GM12878 (cell line): ENCODE data around the gene TMEM52B. TPM values are rescaled to one million over a fixed set of nuclear protein-coding genes. Genes with fewer than 3 reads are reported as not detected.

Experiments used
- ATAC-seq: fragments of 200-7000 bp; cut with Tn5 transposase; 3 replicates; pipeline ENCODE4 v1.9.1; 2020; ENCODE audit warnings: mild to moderate bottlenecking, moderate library complexity
- BruUV-seq: library from RNA; stranded (reverse); fragments of 400-500 nt; replicated peaks from 2 replicates; lab custom pipeline; 2021; lab: Mats Ljungman, UMichigan
- CTCF ChIA-PET: fragments of 300-600 bp; sonication (Branson Sonifier 250); formaldehyde crosslinking; extraction: SDS; loops from one replicate; lab custom pipeline; 2021; ENCODE audit warnings: inconsistent platforms; lab: Yijun Ruan, JAX
- POLR2A ChIA-PET: fragments of 350-600 bp; formaldehyde crosslinking; extraction: SDS; loops from one replicate; lab custom pipeline; 2021; ENCODE audit warnings: inconsistent platforms; lab: Charles Lee
- RAD21 ChIA-PET: fragments of 300-600 bp; sonication (Branson Sonifier 250); formaldehyde crosslinking; loops from one replicate; lab custom pipeline; 2023; ENCODE audit warnings: antibody characterized with exemption; ENCODE audit not compliant: unreplicated experiment; lab: Charles Lee
- SMC1A ChIA-PET: fragments of 300-600 bp; sonication (Branson Sonifier 250); formaldehyde crosslinking; loops from one replicate; lab custom pipeline; 2023; ENCODE audit not compliant: unreplicated experiment, uncharacterized antibody; lab: Charles Lee
- DNase-seq: peaks from one replicate; pipeline ENCODE4 v3.0.0-alpha.2; 2011; ENCODE audit warnings: low read depth, low spot score
- FAIRE-seq: peaks from 3 replicates; lab custom pipeline; 2011; peaks lifted over from hg19 to GRCh38; lab: Jason Lieb, UNC
- H2AFZ ChIP-seq: 2 replicates; pipeline ENCODE4 v1.6.0; 2011; ENCODE audit warnings: low read depth, low read length, control low read depth; ENCODE audit not compliant: control insufficient read depth
- H3K27ac ChIP-seq: 2 replicates; pipeline ENCODE4 v1.5.1; 2011; ENCODE audit warnings: control low read depth; ENCODE audit not compliant: control insufficient read depth, insufficient read depth
- H3K27me3 ChIP-seq, 2 experiments: replicated peaks in 1 of 2; 2 replicates each; pipeline versions ENCODE4 v1.6.0 to v1.6.1; 2011; ENCODE audit warnings: low read length in 1 of 2; ENCODE audit not compliant: control insufficient read depth in 2 of 2, insufficient read depth in 2 of 2
- H3K36me3 ChIP-seq, 2 experiments: 2 replicates each; pipeline ENCODE4 v1.5.1; 2011; ENCODE audit warnings: low read length in 1 of 2; ENCODE audit not compliant: control insufficient read depth in 2 of 2, insufficient read depth in 2 of 2
- H3K4me1 ChIP-seq: 2 replicates; pipeline ENCODE4 v1.6.1; 2011; ENCODE audit warnings: mild to moderate bottlenecking, low read length, moderate library complexity, mixed read lengths; ENCODE audit not compliant: control insufficient read depth, insufficient read depth
- H3K4me2 ChIP-seq: 2 replicates; pipeline ENCODE4 v1.6.0; 2011; ENCODE audit warnings: control low read depth; ENCODE audit not compliant: control insufficient read depth, insufficient read depth
- H3K4me3 ChIP-seq: fragments of 200-600 bp; sonication (generic); 2 replicates; pipeline ENCODE4 v1.5.1; 2016
- H3K79me2 ChIP-seq: 2 replicates; pipeline ENCODE4 v1.6.0; 2011; ENCODE audit warnings: low read length; ENCODE audit not compliant: control insufficient read depth, insufficient read depth
- H3K9ac ChIP-seq: 2 replicates; pipeline ENCODE4 v1.8.0; 2011; ENCODE audit warnings: low read length, control low read depth, mixed read lengths; ENCODE audit not compliant: control insufficient read depth, insufficient read depth
- H3K9me3 ChIP-seq: replicated peaks from 3 replicates; pipeline ENCODE4 v1.5.1; 2011; ENCODE audit warnings: mild to moderate bottlenecking, low read length; ENCODE audit not compliant: control insufficient read depth, insufficient read depth
- H4K20me1 ChIP-seq: 2 replicates; pipeline ENCODE4 v1.6.0; 2011; ENCODE audit not compliant: control insufficient read depth, insufficient read depth
- RELA ChIP-seq: fragments of 450-650 bp; IDR thresholded peaks from 2 replicates; pipeline ENCODE4 v1.8.0; 2014; ENCODE audit warnings: borderline replicate concordance; ENCODE audit not compliant: partially characterized antibody
- SMAD1 ChIP-seq: fragments of 450-650 bp; IDR thresholded peaks from 2 replicates; pipeline ENCODE4 v1.6.1; 2018; ENCODE audit warnings: mild to moderate bottlenecking, low read depth; ENCODE audit not compliant: partially characterized antibody
- SREBF1 ChIP-seq: IDR thresholded peaks from 2 replicates; pipeline ENCODE4 v1.6.1; 2012; ENCODE audit warnings: mild to moderate bottlenecking, low read length
- TARDBP ChIP-seq: IDR thresholded peaks from 2 replicates; pipeline ENCODE4 v1.6.1; 2016; ENCODE audit warnings: borderline replicate concordance
- TCF12 ChIP-seq: IDR thresholded peaks from 2 replicates; pipeline ENCODE4 v1.6.1; 2011; ENCODE audit warnings: low read depth, mild to moderate bottlenecking, low read length
- YY1 ChIP-seq: IDR thresholded peaks from 2 replicates; pipeline ENCODE4 v1.6.1; 2011; ENCODE audit warnings: low read depth, mild to moderate bottlenecking, low read length
- WGBS: methylation state at CpG from one replicate; pipeline ENCODE4 v1.1.6; 2016; ENCODE audit warnings: low lambda C conversion rate; ENCODE audit not compliant: insufficient replicate concordance, insufficient coverage; ENCODE audit errors: missing lambda C conversion rate; 5-methylcytosine and 5-hydroxymethylcytosine counted together
- in situ Hi-C: fragments of 300-500 bp; cut with MboI; formaldehyde crosslinking; loops from 9 replicates; pipeline ENCODE4 v1.14.3; 2018; ENCODE audit warnings: mixed read lengths
- intact Hi-C: fragments of 100-400 bp; cut with micrococcal nuclease; formaldehyde crosslinking; loops from one replicate; pipeline ENCODE4 v1.14.2; 2022; ENCODE audit not compliant: unreplicated experiment
- polyA plus RNA-seq, 11 experiments: library from polyadenylated mRNA; depleted of rRNA in 4 of 11; unstranded in 6 of 11; stranded (reverse) in 5 of 11; fragments of >200 nt; fragmentation: Nextera tagmentation in 4 of 11; fragmentation: Illumina TruSeq in 1 of 11; extraction: Ambion mirVana in 4 of 11; extraction: Trizol in 1 of 11; gene quantifications; 1 replicate in 1 of 11; 2 replicates in 10 of 11; pipeline versions ENCODE4 v1.2.1 to v1.2.3, GENCODE V29; 2011 to 2016; ENCODE audit warnings: inconsistent platforms in 2 of 11, missing spikeins in 2 of 11, low read depth in 1 of 11
- total RNA-seq, 4 experiments: library from RNA; depleted of rRNA in 3 of 4; stranded (reverse); fragments of >200 nt in 3 of 4; fragmentation: Illumina TruSeq in 1 of 4; extraction: Trizol in 1 of 4; gene quantifications; 2 replicates each; pipeline versions ENCODE4 v1.2.1 to v1.2.3, GENCODE V29; 2013 to 2021
- TF ChIP-seq, protein P1 (sequence below): fragments of 450-650 bp; IDR thresholded peaks from 2 replicates; pipeline ENCODE4 v1.6.1; 2017; ENCODE audit warnings: antibody characterized with exemption, mild to moderate bottlenecking, moderate library complexity
- TF ChIP-seq, protein P2 (sequence below): IDR thresholded peaks from 2 replicates; pipeline ENCODE4 v1.6.1; 2011; ENCODE audit warnings: low read depth, low read length, improper control_type of control experiment, borderline replicate concordance

Gene TMEM52B
- total and polyA plus RNA-seq, 10 of the 15 experiments (the other 5 are each of a cell fraction or from before 2014, with no cell fraction given), result not detected

DNA sequence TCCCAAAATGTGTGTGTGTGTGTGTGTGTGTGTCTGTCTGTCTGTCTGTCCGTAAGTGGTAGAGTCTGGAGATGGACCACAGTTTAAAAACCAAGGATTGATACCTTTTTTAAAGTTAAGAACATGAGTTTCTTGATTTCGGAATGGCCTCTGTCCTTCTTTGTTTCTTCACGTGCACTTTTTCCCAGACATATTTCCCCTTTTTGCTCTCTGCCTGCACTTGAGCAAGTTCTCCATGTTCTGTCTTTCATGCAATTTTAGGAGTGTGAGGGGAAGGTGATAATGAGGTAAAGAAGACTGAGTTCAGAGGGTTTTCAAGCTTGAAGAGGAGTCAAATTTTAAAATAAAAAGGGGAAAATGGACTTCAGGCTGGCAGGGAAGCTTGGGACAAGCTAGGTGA, 19.6 kb upstream of the TMEM52B start:
- intact Hi-C loops (no loop called here), in situ Hi-C loops (no loop called here)
- SMC1A ChIA-PET, result interaction anchor here (0.9 kb wide), 1 partner anchor 590 kb away, joined by 4 read pairs; no protein-coding TSS in a partner anchor
- BruUV-seq, result no TSS peak
- Histone ChIP-seq H3K36me3 (no peaks in the 10 kb centered on the region), H3K27ac (no peak overlapping the region), H3K79me2 (no peaks in the 10 kb centered on the region), H3K9me3 (no peaks in the 10 kb centered on the region), H2AFZ (no peak overlapping the region), H3K4me3 (no peak overlapping the region), H4K20me1 (no peaks in the 10 kb centered on the region), H3K4me2 (no peak overlapping the region), H3K27me3 (no peaks in the 10 kb centered on the region), H3K9ac (no peak overlapping the region), H3K4me1 (peaks cover 7% of the 10 kb centered on the region; the same call in 1 of the 2 replicates)
- FAIRE-seq, result no peak
- TF ChIP-seq SREBF1 (no peak), TARDBP (no peak), TCF12 (no peak), RELA (no peak), YY1 (no peak), SMAD1 (no peak)
- TF ChIP-seq, protein P1, sequence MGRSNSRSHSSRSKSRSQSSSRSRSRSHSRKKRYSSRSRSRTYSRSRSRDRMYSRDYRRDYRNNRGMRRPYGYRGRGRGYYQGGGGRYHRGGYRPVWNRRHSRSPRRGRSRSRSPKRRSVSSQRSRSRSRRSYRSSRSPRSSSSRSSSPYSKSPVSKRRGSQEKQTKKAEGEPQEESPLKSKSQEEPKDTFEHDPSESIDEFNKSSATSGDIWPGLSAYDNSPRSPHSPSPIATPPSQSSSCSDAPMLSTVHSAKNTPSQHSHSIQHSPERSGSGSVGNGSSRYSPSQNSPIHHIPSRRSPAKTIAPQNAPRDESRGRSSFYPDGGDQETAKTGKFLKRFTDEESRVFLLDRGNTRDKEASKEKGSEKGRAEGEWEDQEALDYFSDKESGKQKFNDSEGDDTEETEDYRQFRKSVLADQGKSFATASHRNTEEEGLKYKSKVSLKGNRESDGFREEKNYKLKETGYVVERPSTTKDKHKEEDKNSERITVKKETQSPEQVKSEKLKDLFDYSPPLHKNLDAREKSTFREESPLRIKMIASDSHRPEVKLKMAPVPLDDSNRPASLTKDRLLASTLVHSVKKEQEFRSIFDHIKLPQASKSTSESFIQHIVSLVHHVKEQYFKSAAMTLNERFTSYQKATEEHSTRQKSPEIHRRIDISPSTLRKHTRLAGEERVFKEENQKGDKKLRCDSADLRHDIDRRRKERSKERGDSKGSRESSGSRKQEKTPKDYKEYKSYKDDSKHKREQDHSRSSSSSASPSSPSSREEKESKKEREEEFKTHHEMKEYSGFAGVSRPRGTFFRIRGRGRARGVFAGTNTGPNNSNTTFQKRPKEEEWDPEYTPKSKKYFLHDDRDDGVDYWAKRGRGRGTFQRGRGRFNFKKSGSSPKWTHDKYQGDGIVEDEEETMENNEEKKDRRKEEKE, result no peak
- TF ChIP-seq, protein P2, sequence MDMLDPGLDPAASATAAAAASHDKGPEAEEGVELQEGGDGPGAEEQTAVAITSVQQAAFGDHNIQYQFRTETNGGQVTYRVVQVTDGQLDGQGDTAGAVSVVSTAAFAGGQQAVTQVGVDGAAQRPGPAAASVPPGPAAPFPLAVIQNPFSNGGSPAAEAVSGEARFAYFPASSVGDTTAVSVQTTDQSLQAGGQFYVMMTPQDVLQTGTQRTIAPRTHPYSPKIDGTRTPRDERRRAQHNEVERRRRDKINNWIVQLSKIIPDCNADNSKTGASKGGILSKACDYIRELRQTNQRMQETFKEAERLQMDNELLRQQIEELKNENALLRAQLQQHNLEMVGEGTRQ, result no peak
- CTCF ChIA-PET, result interaction anchor here (0.6 to 2.6 kb wide), 4 partner anchors 7 to 234 kb away, joined by 4 to 8 read pairs (median 6); no protein-coding TSS in a partner anchor
- no peak for DNase-seq
- POLR2A ChIA-PET, result no interaction called here
- WGBS, result 26% methylated on average over 3 of the region's 3 CpGs
- RAD21 ChIA-PET, result no interaction called here
- no peak for ATAC-seq
